Measurements from ENCODE around the gene NEDD9. TPM values are rescaled to one million over a fixed set of nuclear protein-coding genes. Genes with fewer than 3 reads are reported as not detected.

NEDD9 gene
- total and polyA plus RNA-seq, 10 of the 15 experiments (the other 5 are each of a cell fraction or from before 2014, with no cell fraction given): 4.9 to 92.6 (median 14.6) TPM

- H3K27me3 ChIP-seq (replicated peaks in 1 of 2; ENCODE audit: control insufficient read depth in 2 of 2, insufficient read depth in 2 of 2, low read length in 1 of 2): no peaks in the 10 kb centered on the region
- ChIA-PET POLR2A (no interaction called here), SMC1A (ENCODE audit: uncharacterized antibody, unreplicated experiment) (no interaction called here), CTCF (no interaction called here), RAD21 (ENCODE audit: unreplicated experiment) (no interaction called here)
- FAIRE-seq (no peak), ATAC-seq (no peak), DNase-seq (ENCODE audit: low read depth, low spot score) (no peak)
- 96% methylated on average over 12 of the region's 12 CpGs for whole genome bisulfite sequencing (ENCODE audit: insufficient coverage, insufficient replicate concordance, low lambda C conversion rate, missing lambda C conversion rate)
- no peaks in the 10 kb centered on the region; the same call in 1 of the 2 replicates for H3K79me2 ChIP-seq (ENCODE audit: control insufficient read depth, insufficient read depth, low read length)
- no peak overlapping the region for H3K27ac ChIP-seq (ENCODE audit: control insufficient read depth, insufficient read depth)
- intact Hi-C loops (cut with micrococcal nuclease; ENCODE audit: unreplicated experiment): no loop called here
- in situ Hi-C loops (cut with MboI): no loop called here
- peaks cover 4 to 23% of the 10 kb centered on the region in 2 experiments for H3K36me3 ChIP-seq (ENCODE audit: control insufficient read depth in 2 of 2, insufficient read depth in 2 of 2, low read length in 1 of 2)
- H3K9ac ChIP-seq (ENCODE audit: control insufficient read depth, insufficient read depth, low read length): no peak overlapping the region
- no peaks in the 10 kb centered on the region for H3K9me3 ChIP-seq (replicated peaks; ENCODE audit: control insufficient read depth, insufficient read depth, low read length)
- H3K4me3 ChIP-seq: no peak overlapping the region
- TF ChIP-seq SMAD1 (IDR thresholded peaks at IDR 0.05; ENCODE audit: low read depth, partially characterized antibody) (no peak), TCF3 (IDR thresholded peaks at IDR 0.05; ENCODE audit: borderline replicate concordance, insufficient read depth, low read depth, low read length) (no peak)
- BruUV-seq (replicated peaks): no TSS peak
- no peak overlapping the region for H2AFZ ChIP-seq (ENCODE audit: control insufficient read depth, low read depth, low read length)
- H3K4me1 ChIP-seq (ENCODE audit: control insufficient read depth, insufficient read depth, low read length): peaks cover 5% of the 10 kb centered on the region; the same call in 1 of the 2 replicates
- H4K20me1 ChIP-seq (ENCODE audit: control insufficient read depth, insufficient read depth): no peaks in the 10 kb centered on the region
- H3K4me2 ChIP-seq (ENCODE audit: control insufficient read depth, insufficient read depth): no peak overlapping the region
Measured at GRCh38 chr6:11194356-11195218, 37.9 kb downstream of the NEDD9 start.

- Histone ChIP-seq H3K36me3 (ENCODE audit: control insufficient read depth in 2 of 2, insufficient read depth in 2 of 2, low read length in 1 of 2) (peaks cover 4 to 24% of the 10 kb centered on the region in 2 experiments), H3K9ac (ENCODE audit: control insufficient read depth, insufficient read depth, low read length) (no peak overlapping the region), H4K20me1 (ENCODE audit: control insufficient read depth, insufficient read depth) (no peaks in the 10 kb centered on the region), H3K9me3 (replicated peaks; ENCODE audit: control insufficient read depth, insufficient read depth, low read length) (no peaks in the 10 kb centered on the region), H3K4me3 (no peak overlapping the region), H3K27ac (ENCODE audit: control insufficient read depth, insufficient read depth) (no peak overlapping the region), H3K79me2 (ENCODE audit: control insufficient read depth, insufficient read depth, low read length) (no peaks in the 10 kb centered on the region; the same call in 1 of the 2 replicates), H2AFZ (ENCODE audit: control insufficient read depth, low read depth, low read length) (no peak overlapping the region), H3K27me3 (replicated peaks in 1 of 2; ENCODE audit: control insufficient read depth in 2 of 2, insufficient read depth in 2 of 2, low read length in 1 of 2) (no peaks in the 10 kb centered on the region), H3K4me1 (ENCODE audit: control insufficient read depth, insufficient read depth, low read length) (no peaks in the 10 kb centered on the region), H3K4me2 (ENCODE audit: control insufficient read depth, insufficient read depth) (no peak overlapping the region)
- DNase-seq (ENCODE audit: low read depth, low spot score): no peak
- ATAC-seq: no peak
- ChIA-PET CTCF (interaction anchor here (1.1 kb wide), 1 partner anchor 22 kb away, joined by 5 read pairs; no protein-coding TSS in a partner anchor), RAD21 (ENCODE audit: unreplicated experiment) (interaction anchor here (0.6 to 0.8 kb wide), 3 partner anchors 67 to 242 kb away, joined by 3 to 4 read pairs (median 3); no protein-coding TSS in a partner anchor), POLR2A (interaction anchor here (0.7 kb wide), 1 partner anchor 19 kb away, joined by 8 read pairs; no protein-coding TSS in a partner anchor), SMC1A (ENCODE audit: uncharacterized antibody, unreplicated experiment) (no interaction called here)
- no TSS peak for BruUV-seq (replicated peaks)
- no peak for FAIRE-seq
- intact Hi-C loops (cut with micrococcal nuclease; ENCODE audit: unreplicated experiment) (no loop called here), in situ Hi-C loops (cut with MboI) (no loop called here)
- WGBS (ENCODE audit: insufficient coverage, insufficient replicate concordance, low lambda C conversion rate, missing lambda C conversion rate): 100% methylated on average over 6 of the region's 6 CpGs
- TF ChIP-seq BACH1 (IDR thresholded peaks at IDR 0.05; ENCODE audit: borderline replicate concordance) (no peak), ELK1 (IDR thresholded peaks at IDR 0.05; ENCODE audit: low read depth, low read length) (no peak), MEF2B (IDR thresholded peaks at IDR 0.05; ENCODE audit: partially characterized antibody, poor library complexity, severe bottlenecking) (no peak), ZBTB33 (IDR thresholded peaks at IDR 0.05) (no peak), ATF7 (IDR thresholded peaks at IDR 0.05; ENCODE audit: low read depth) (no peak), CBFB (IDR thresholded peaks at IDR 0.05; ENCODE audit: low read depth) (no peak), JUNB (IDR thresholded peaks at IDR 0.05) (no peak), GABPA (IDR thresholded peaks at IDR 0.05; ENCODE audit: low read depth) (no peak), NFIC (IDR thresholded peaks at IDR 0.05; ENCODE audit: low read depth, low read length) (no peak)
Measured at GRCh38 chr6:11193434-11193833, 39.0 kb downstream of the NEDD9 start.

Measured in GM12878 (cell line).